GM18517 (cell line): Measurements from ENCODE around the gene UGCG.
"Not testable (repeated sequence)": the region's sequence is repeated elsewhere in the genome, so short reads cannot be mapped to it uniquely, and the experiment has no call there.

Source experiments
- ATAC-seq: cut with Tn5 transposase; IDR thresholded peaks from one replicate; pipeline ENCODE4 v1.9.1; 2021; ENCODE audit warnings: mild to moderate bottlenecking, moderate library complexity; ENCODE audit not compliant: unreplicated experiment

UGCG gene

GRCh38 chr9:111948951-111949350 is 52.3 kb downstream of the UGCG start:
- no peak for ATAC-seq

GRCh38 chr9:111949919-111950318 is 53.3 kb downstream of the UGCG start:
- no peak for ATAC-seq

GRCh38 chr9:111952559-111952958 is 55.9 kb downstream of the UGCG start:
- ATAC-seq: no peak

GRCh38 chr9:111953444-111953843 is 56.8 kb downstream of the UGCG start:
- ATAC-seq: no peak

GRCh38 chr9:111955048-111955447 is 58.4 kb downstream of the UGCG start:
- no peak for ATAC-seq

GRCh38 chr9:111957856-111958631 is 61.4 kb downstream of the UGCG start:
- ATAC-seq: peak; percentile 52

- no peak for ATAC-seq
Measured at GRCh38 chr9:111959468-111960359, 63.1 kb downstream of the UGCG start.

GRCh38 chr9:111960485-111960884 is 63.9 kb downstream of the UGCG start:
- ATAC-seq: not testable (repeated sequence)

- no peak for ATAC-seq
Measured at GRCh38 chr9:111961009-111961408, 64.4 kb downstream of the UGCG start.

- ATAC-seq: no peak
Measured at GRCh38 chr9:111961575-111961974, 65.0 kb downstream of the UGCG start.

GRCh38 chr9:111962021-111962420 is 65.4 kb downstream of the UGCG start:
- ATAC-seq: no peak

GRCh38 chr9:111963995-111964394 is 67.4 kb downstream of the UGCG start:
- ATAC-seq: no peak

GRCh38 chr9:111965566-111966019 is 69.0 kb downstream of the UGCG start:
- peak; percentile 77 for ATAC-seq

- no peak for ATAC-seq
Measured at GRCh38 chr9:111966124-111966723, 69.6 kb downstream of the UGCG start.

GRCh38 chr9:111966861-111967291 is 70.3 kb downstream of the UGCG start:
- no peak for ATAC-seq

GRCh38 chr9:111967621-111968020 is 71.0 kb downstream of the UGCG start:
- no peak for ATAC-seq

- ATAC-seq: no peak
Measured at GRCh38 chr9:111969061-111969460, 72.4 kb downstream of the UGCG start.

- no peak for ATAC-seq
Measured at GRCh38 chr9:111969622-111970021, 73.0 kb downstream of the UGCG start.

GRCh38 chr9:111970827-111971226 is 74.2 kb downstream of the UGCG start:
- no peak for ATAC-seq

GRCh38 chr9:111974092-111974681 is 77.6 kb downstream of the UGCG start:
- no peak for ATAC-seq

- ATAC-seq: peak; percentile 76
Measured at GRCh38 chr9:111975709-111976108, 79.1 kb downstream of the UGCG start.
